Measurements from ENCODE around the gene CEND1.

GRCh38 chr11:787084-787675 lies 2.7 kb downstream of the CEND1 start:
- TF ChIP-seq EP300 (IDR thresholded peaks at IDR 0.05) (no peak), CTCF (IDR thresholded peaks at IDR 0.05) (no peak)
